K562 (cell line): ENCODE results near the gene AGPAT4. TPM values are rescaled to one million over a fixed set of nuclear protein-coding genes. Genes with fewer than 3 reads are reported as not detected.

Experiments used
- ATAC-seq: fragments of 200-7000 bp; cut with Tn5 transposase; 3 replicates; pipeline ENCODE4 v1.9.1; 2020; ENCODE audit warnings: moderate library complexity
- BruUV-seq: library from RNA; stranded (reverse); fragments of 400-500 nt; replicated peaks from 2 replicates; lab custom pipeline; 2021; lab: Mats Ljungman, UMichigan
- CTCF ChIA-PET: fragments of 300-600 bp; formaldehyde crosslinking; extraction: SDS; loops from one replicate; lab custom pipeline; 2021; ENCODE audit warnings: low intra/inter-chr PET ratio; lab: Yijun Ruan, JAX
- POLR2A ChIA-PET: fragments of 300-600, 350-650 bp; sonication (Branson Sonifier 250); formaldehyde crosslinking; extraction: SDS; loops from one replicate; lab custom pipeline; 2021; ENCODE audit warnings: antibody characterized with exemption, inconsistent platforms; lab: Yijun Ruan, JAX
- DNase-seq, 4 experiments: peaks; one replicate each; pipeline versions ENCODE4 v3.0.0 to v3.0.0-alpha.2; 2011 to 2018; ENCODE audit warnings: low spot score in 3 of 4, mixed read lengths in 3 of 4; ENCODE audit errors: extremely low read depth in 1 of 4
- FAIRE-seq: peaks from 2 replicates; lab custom pipeline; 2011; peaks lifted over from hg19 to GRCh38; lab: Jason Lieb, UNC
- H2AFZ ChIP-seq: 2 replicates; pipeline ENCODE4 v1.6.0; 2011; ENCODE audit warnings: low read depth, low read length, control low read depth, inconsistent platforms
- H3K27ac ChIP-seq: fragments of 200-600 bp; 3 replicates; pipeline ENCODE4 v1.8.0; 2011; ENCODE audit warnings: low read depth, mild to moderate bottlenecking, control low read depth, inconsistent platforms, low read length, moderate library complexity, mixed read lengths; ENCODE audit errors: extremely low read depth
- H3K27me3 ChIP-seq, 2 experiments: fragments of 300-600 bp in 1 of 2; 2 replicates in 1 of 2; 3 replicates in 1 of 2; pipeline versions ENCODE4 v1.6.0 to v1.8.0; 2011; ENCODE audit warnings: inconsistent platforms in 2 of 2, low read length in 2 of 2, mild to moderate bottlenecking in 1 of 2, mixed read lengths in 1 of 2, moderate library complexity in 1 of 2; ENCODE audit not compliant: control insufficient read depth in 2 of 2, insufficient read depth in 2 of 2
- H3K36me3 ChIP-seq: fragments of 300-600 bp; 3 replicates; pipeline ENCODE4 v1.8.0; 2011; ENCODE audit warnings: mild to moderate bottlenecking, low read length, inconsistent platforms; ENCODE audit not compliant: control insufficient read depth, insufficient read depth
- H3K4me1 ChIP-seq, 2 experiments: fragments of 200-600 bp in 1 of 2; replicated peaks in 1 of 2; 2 replicates in 1 of 2; 3 replicates in 1 of 2; pipeline versions ENCODE4 v1.5.1 to v1.8.0; 2011; ENCODE audit warnings: inconsistent platforms in 2 of 2, low read length in 2 of 2, mild to moderate bottlenecking in 1 of 2, mixed read lengths in 1 of 2, moderate library complexity in 1 of 2; ENCODE audit not compliant: control insufficient read depth in 2 of 2, insufficient read depth in 2 of 2
- H3K4me2 ChIP-seq: 2 replicates; pipeline ENCODE4 v1.6.1; 2011; ENCODE audit warnings: low read length, control low read depth, inconsistent platforms, mixed read lengths; ENCODE audit not compliant: insufficient read depth
- H3K4me3 ChIP-seq: fragments of 200-600 bp; sonication (generic), shearing (Covaris generic); 2 replicates; pipeline ENCODE4 v1.5.1; 2016; ENCODE audit warnings: control low read depth, inconsistent platforms
- H3K79me2 ChIP-seq: fragments of 200-600 bp; 3 replicates; pipeline ENCODE4 v1.8.0; 2011; ENCODE audit warnings: low read length, inconsistent platforms; ENCODE audit not compliant: control insufficient read depth, insufficient read depth
- H3K9ac ChIP-seq, 2 experiments: 2 replicates each; pipeline versions ENCODE4 v1.6.0 to v1.6.1; 2011; ENCODE audit warnings: low read depth in 2 of 2, low read length in 2 of 2, control low read depth in 1 of 2, inconsistent platforms in 1 of 2, mild to moderate bottlenecking in 1 of 2, mixed read lengths in 1 of 2; ENCODE audit not compliant: insufficient read depth in 1 of 2
- H3K9me1 ChIP-seq: one replicate; pipeline ENCODE4 v1.6.0; 2011; ENCODE audit warnings: inconsistent platforms, mild to moderate bottlenecking, low read length, moderate library complexity; ENCODE audit not compliant: control insufficient read depth, insufficient read depth
- H3K9me3 ChIP-seq: replicated peaks from 2 replicates; pipeline ENCODE4 v1.5.1; 2011; ENCODE audit warnings: low read depth, low read length, inconsistent platforms; ENCODE audit not compliant: control insufficient read depth, insufficient read depth
- H4K20me1 ChIP-seq: replicated peaks from 2 replicates; pipeline ENCODE4 v1.6.1; 2011; ENCODE audit warnings: low read length, inconsistent platforms, mixed read lengths; ENCODE audit not compliant: control insufficient read depth, insufficient read depth
- ARID1B ChIP-seq: fragments of 450-650 bp; IDR thresholded peaks from 2 replicates; pipeline ENCODE4 v1.6.1; 2016; ENCODE audit warnings: antibody characterized with exemption, mild to moderate bottlenecking, inconsistent platforms
- FIP1L1 ChIP-seq: fragments of 200-400 bp; formaldehyde crosslinking; IDR thresholded peaks from 2 replicates; pipeline ENCODE4 v1.6.1; 2018; ENCODE audit warnings: mild to moderate bottlenecking, low read depth, low read length; ENCODE audit not compliant: poor library complexity, severe bottlenecking
- FOXM1 ChIP-seq, 2 experiments: fragments of 450-650 bp in 1 of 2; sonication (generic) in 1 of 2; formaldehyde crosslinking in 1 of 2; IDR thresholded peaks; 2 replicates each; pipeline versions ENCODE4 v1.6.1 to v1.9.0; 2017 to 2022; ENCODE audit warnings: low read depth in 2 of 2, mild to moderate bottlenecking in 2 of 2, missing genetic modification reagents in 1 of 2, moderate library complexity in 1 of 2
- PKNOX1 ChIP-seq: fragments of 450-650 bp; IDR thresholded peaks from 2 replicates; pipeline ENCODE4 v1.6.1; 2016
- POLR2G ChIP-seq: fragments of 200-400 bp; formaldehyde crosslinking; IDR thresholded peaks from 2 replicates; pipeline ENCODE4 v1.6.1; 2017; ENCODE audit warnings: low read depth, mild to moderate bottlenecking, antibody characterized with exemption, low read length, moderate library complexity
- SMAD1 ChIP-seq: fragments of 150-350 bp; IDR thresholded peaks from 2 replicates; pipeline ENCODE4 v1.6.1; 2014; ENCODE audit warnings: low read length, low read depth; ENCODE audit not compliant: partially characterized antibody
- SNAPC5 ChIP-seq: fragments of 250-450 bp; sonication (Bioruptor Pico); IDR thresholded peaks from 2 replicates; pipeline ENCODE4 v1.8.0; 2021; ENCODE audit warnings: moderate library complexity, mild to moderate bottlenecking, inconsistent platforms
- THRA ChIP-seq: fragments of 450-650 bp; IDR thresholded peaks from 2 replicates; pipeline ENCODE4 v1.6.1; 2017; ENCODE audit warnings: mild to moderate bottlenecking, moderate library complexity
- ZFP91 ChIP-seq: sonication (generic); formaldehyde crosslinking; IDR thresholded peaks from 2 replicates; pipeline ENCODE4 v1.8.0; 2022; ENCODE audit warnings: mild to moderate bottlenecking, missing genetic modification reagents
- ZHX1 ChIP-seq: fragments of 150-350 bp; conservative IDR thresholded peaks from 2 replicates; pipeline ENCODE4 v1.6.1; 2014; ENCODE audit warnings: low read length
- ZNF311 ChIP-seq: fragments of 250-450 bp; sonication (Bioruptor Pico); IDR thresholded peaks from 2 replicates; pipeline ENCODE4 v1.4.0; 2020; ENCODE audit warnings: mild to moderate bottlenecking, moderate library complexity
- ZNF449 ChIP-seq: fragments of 250-450 bp; sonication (Bioruptor Pico); IDR thresholded peaks from 2 replicates; pipeline ENCODE4 v1.8.0; 2022; ENCODE audit warnings: moderate library complexity, mild to moderate bottlenecking, inconsistent platforms
- WGBS: fragments of 100-300 bp; shearing (Covaris generic); methylation state at CpG from one replicate; pipeline ENCODE4 v1.1.6; 2016; ENCODE audit warnings: low coverage, mixed read lengths; ENCODE audit not compliant: insufficient coverage; ENCODE audit errors: missing lambda C conversion rate; 5-methylcytosine and 5-hydroxymethylcytosine counted together
- in situ Hi-C: fragments of 300-500 bp; cut with MboI; formaldehyde crosslinking; loops from 4 replicates; pipeline ENCODE4 v1.15.0; 2018; ENCODE audit warnings: inconsistent platforms, mixed read lengths
- intact Hi-C: fragments of 100-400 bp; cut with micrococcal nuclease; formaldehyde crosslinking; loops from 2 replicates; pipeline ENCODE4 v1.14.2; 2022
- polyA plus RNA-seq, 8 experiments: library from polyadenylated mRNA; depleted of rRNA in 4 of 8; stranded (reverse) in 5 of 8; unstranded in 3 of 8; fragments of >200 nt; fragmentation: Nextera tagmentation in 2 of 8; fragmentation: Illumina TruSeq in 1 of 8; extraction: Ambion mirVana in 2 of 8; extraction: Trizol in 1 of 8; gene quantifications; 2 replicates each; pipeline versions ENCODE4 v1.2.1 to v1.2.3, GENCODE V29; 2011 to 2014; ENCODE audit warnings: inconsistent platforms in 1 of 8, missing spikeins in 1 of 8
- total RNA-seq, 7 experiments: library from RNA; depleted of rRNA in 6 of 7; stranded (reverse); fragments of >200 nt in 6 of 7; fragmentation: Illumina TruSeq in 2 of 7; extraction: Trizol in 2 of 7; gene quantifications; 2 replicates each; pipeline versions ENCODE4 v1.2.1 to v1.2.3, GENCODE V29; 2011 to 2021; ENCODE audit warnings: low replicate concordance in 1 of 7

Gene AGPAT4
- total and polyA plus RNA-seq, 9 of the 15 experiments (the other 6 are each of a cell fraction or from before 2014, with no cell fraction given) = 2.2 to 15.0 (median 5.7) TPM

GRCh38 chr6:161220346-161220745 is 53.5 kb downstream of the AGPAT4 start:
- H3K4me1 ChIP-seq = peaks cover 5 to 9% of the 10 kb centered on the region in 2 experiments; a peak in 4 of 5 replicates
- ATAC-seq (no peak), DNase-seq (no peak), FAIRE-seq (no peak)
- H3K9ac ChIP-seq = no peak overlapping the region
- no peak overlapping the region for H3K4me2 ChIP-seq
- no peak overlapping the region for H2AFZ ChIP-seq
- H3K9me1 ChIP-seq = no peaks in the 10 kb centered on the region
- H3K27me3 ChIP-seq = no peaks in the 10 kb centered on the region; a peak in 1 of 5 replicates
- H3K4me3 ChIP-seq = no peak overlapping the region
- intact Hi-C loops (no loop called here), in situ Hi-C loops (no loop called here)
- BruUV-seq = no TSS peak
- H4K20me1 ChIP-seq = no peaks in the 10 kb centered on the region
- WGBS = 74% methylated on average over 6 of the region's 6 CpGs
- peaks cover 26% of the 10 kb centered on the region for H3K9me3 ChIP-seq
- ChIA-PET CTCF (no interaction called here), POLR2A (interaction anchor here (1.2 kb wide), 1 partner anchor 21 kb away, joined by 4 read pairs; no protein-coding TSS in a partner anchor)
- H3K79me2 ChIP-seq = peaks cover 2% of the 10 kb centered on the region; the same call in 1 of the 3 replicates
- H3K36me3 ChIP-seq = no peaks in the 10 kb centered on the region; the same call in 2 of the 3 replicates
- TF ChIP-seq ZNF311 (CRISPR knock-in tag) = no peak
- no peak for TF ChIP-seq PKNOX1
- TF ChIP-seq FIP1L1 = no peak
- no peak for TF ChIP-seq SNAPC5 (CRISPR knock-in tag)
- no peak for TF ChIP-seq POLR2G
- TF ChIP-seq ZNF449 (CRISPR knock-in tag) = no peak
- no peak for TF ChIP-seq ARID1B
- no peak for TF ChIP-seq FOXM1 (IDR thresholded peaks at IDR 0.05; ENCODE audit: low read depth)
- no peak for TF ChIP-seq FOXM1 (CRISPR knock-in tag; IDR thresholded peaks at IDR 0.05; ENCODE audit: low read depth)
- TF ChIP-seq ZHX1 = no peak
- no peak for TF ChIP-seq THRA
- no peak for TF ChIP-seq SMAD1
- TF ChIP-seq ZFP91 = no peak
- no peak overlapping the region for H3K27ac ChIP-seq
